Cerebellar cortex (tissue), 1 donor: ENCODE data around the gene CABLES2.

Experiments used
- DNase-seq: peaks from one replicate; pipeline ENCODE4 v3.0.0-alpha.2; 2015; ENCODE audit warnings: low spot score

Gene CABLES2

DNA sequence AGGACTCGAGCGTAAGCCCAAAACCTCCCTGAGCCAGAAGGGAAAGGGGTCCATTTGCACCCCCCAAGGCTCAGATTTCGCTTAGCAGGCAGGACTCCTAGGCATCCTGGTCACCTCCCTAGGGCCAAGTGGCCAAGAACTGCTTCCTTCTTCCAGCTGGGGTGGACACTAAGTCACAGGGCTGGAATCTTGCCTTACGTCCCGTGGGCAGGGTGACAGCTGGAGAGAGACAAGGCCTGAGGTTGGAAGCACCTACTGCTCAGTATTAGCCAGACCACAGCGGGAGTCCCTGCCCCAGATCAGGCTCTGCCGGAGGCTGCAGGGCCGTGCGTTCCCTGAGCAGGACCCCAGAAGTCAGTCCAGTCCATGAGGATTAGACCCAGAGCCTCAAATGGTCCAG lies 59.6 kb downstream of the CABLES2 start:
- no peak for DNase-seq

DNA sequence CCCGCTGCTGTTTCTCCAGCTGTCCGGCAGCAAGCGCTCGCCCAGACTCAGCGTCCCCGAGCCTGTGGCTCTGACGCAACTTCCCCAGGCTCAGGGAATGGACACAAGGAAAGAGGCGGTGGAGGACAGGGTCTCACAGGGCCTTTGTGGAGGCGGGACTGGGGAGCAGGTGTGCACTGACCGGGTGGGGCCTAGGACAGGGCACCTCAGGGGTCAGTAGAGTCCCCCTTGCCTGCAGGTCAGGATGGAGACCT lies 60.0 kb downstream of the CABLES2 start:
- DNase-seq = no peak

DNA sequence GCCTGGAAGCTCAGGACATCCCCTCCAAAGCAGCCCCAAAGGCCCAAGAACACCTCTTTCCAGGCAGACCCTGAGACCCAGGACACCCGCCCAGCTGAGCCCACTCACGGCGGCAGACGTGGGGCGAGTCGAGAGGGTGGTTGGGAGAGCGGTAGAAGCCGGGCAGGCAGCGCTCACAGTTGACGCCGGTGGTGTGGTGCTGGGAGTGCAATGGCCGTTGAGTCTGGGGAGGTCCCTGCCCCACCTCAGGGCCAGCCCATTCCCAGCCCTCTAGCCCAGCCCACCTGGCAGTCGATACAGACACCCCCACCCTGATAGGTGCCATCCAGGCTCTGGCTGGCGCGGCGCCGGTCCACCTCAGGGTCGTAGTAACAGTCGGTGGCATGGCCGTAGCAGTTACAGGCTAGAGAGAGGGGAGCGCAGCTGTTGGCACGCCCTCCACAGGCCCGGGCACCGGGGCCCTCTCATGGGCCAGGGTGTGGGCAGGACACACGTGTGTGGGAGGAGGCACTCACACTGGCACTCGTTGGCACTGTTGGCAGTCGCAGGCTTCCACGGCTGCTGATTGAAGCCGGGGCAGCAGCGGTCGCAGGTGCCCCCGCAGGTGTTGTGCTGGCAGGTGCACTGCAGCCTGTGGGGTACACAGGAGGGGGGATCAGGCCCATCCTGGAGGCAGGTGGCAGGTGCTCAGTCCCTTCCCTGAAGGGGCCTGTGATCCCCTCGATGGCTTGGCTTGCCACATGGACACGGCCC lies 60.5 kb downstream of the CABLES2 start:
- DNase-seq = no peak

- no peak for DNase-seq
Measured at GRCh38 chr20:62345681-62346370, 61.3 kb downstream of the CABLES2 start.

DNA sequence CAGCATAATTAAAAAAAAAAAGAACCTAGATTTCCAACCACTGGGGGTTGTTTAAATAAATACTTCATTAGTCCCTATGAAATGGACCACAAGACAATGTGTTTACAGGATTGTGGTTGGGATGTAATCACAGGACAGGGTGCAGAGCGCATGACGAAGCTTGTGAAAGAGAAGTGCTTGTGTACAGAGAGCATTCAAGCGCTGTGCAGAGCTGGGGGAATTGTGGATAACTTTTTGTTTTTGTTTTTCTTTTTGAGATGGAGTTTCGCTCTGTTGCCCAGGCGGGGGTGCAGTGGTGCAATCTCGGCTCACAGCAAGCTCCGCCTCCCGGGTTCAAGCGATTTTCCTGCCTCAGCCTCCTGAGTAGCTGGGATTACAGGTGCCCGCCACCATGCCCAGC lies 62.3 kb downstream of the CABLES2 start:
- no peak for DNase-seq

- no peak for DNase-seq
Measured at GRCh38 chr20:62344092-62344491, 63.0 kb downstream of the CABLES2 start.

- no peak for DNase-seq
Measured at GRCh38 chr20:62342910-62343309, 64.2 kb downstream of the CABLES2 start.

DNA sequence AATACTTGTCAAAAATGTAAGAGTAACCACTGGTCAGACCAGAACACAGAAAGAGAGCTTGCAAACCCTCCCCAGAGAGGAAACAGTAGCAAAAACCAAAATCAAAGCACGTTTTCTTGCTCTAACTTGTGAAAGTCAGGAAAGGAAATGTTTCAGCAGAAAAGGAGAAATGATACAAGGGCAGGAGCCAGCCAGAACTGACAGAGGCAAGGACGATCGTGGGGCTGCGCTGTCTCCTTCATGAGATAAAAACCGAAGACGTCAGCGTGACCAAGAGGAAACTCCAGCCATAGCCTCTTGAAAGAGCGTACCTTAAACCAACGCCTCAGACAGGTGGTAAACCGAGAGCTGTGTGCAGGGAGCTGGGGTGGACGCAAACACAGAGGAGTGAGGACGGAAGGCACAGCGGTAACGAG lies 67.4 kb downstream of the CABLES2 start:
- DNase-seq = no peak
